ENCODE results near the gene MPPED1.

DNA sequence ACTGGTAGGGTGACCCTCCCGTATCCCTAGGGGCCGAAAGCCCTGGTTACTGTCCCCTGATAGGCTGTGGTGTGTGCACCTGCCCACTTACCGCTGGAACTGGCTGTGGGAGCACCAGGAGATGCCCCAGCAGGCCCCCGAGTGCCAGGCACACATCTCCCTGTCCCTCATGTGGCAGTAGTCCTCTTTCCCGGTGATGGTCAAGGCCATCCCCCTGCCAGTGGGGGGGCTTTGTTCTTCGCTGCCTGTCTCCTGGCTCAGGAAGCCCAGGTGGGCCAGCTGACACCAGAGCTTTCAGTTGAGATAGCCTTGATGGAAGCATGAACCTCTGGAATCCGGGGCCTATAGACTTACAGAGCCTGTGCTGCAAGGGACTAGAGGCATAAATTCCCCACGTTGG lies 100.5 kb downstream of the MPPED1 start:
- TF ChIP-seq, protein P1, sequence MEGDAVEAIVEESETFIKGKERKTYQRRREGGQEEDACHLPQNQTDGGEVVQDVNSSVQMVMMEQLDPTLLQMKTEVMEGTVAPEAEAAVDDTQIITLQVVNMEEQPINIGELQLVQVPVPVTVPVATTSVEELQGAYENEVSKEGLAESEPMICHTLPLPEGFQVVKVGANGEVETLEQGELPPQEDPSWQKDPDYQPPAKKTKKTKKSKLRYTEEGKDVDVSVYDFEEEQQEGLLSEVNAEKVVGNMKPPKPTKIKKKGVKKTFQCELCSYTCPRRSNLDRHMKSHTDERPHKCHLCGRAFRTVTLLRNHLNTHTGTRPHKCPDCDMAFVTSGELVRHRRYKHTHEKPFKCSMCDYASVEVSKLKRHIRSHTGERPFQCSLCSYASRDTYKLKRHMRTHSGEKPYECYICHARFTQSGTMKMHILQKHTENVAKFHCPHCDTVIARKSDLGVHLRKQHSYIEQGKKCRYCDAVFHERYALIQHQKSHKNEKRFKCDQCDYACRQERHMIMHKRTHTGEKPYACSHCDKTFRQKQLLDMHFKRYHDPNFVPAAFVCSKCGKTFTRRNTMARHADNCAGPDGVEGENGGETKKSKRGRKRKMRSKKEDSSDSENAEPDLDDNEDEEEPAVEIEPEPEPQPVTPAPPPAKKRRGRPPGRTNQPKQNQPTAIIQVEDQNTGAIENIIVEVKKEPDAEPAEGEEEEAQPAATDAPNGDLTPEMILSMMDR (IDR thresholded peaks at IDR 0.05): no peak
- no peak for TF ChIP-seq POLR2A (IDR thresholded peaks at IDR 0.05)

All from body of pancreas (tissue), 4 donors.